HG03575 (cell line): ENCODE data around the gene SLC12A6.
"Not testable (repeated sequence)": the region's sequence is repeated elsewhere in the genome, so short reads cannot be mapped to it uniquely, and the experiment has no call there.

Source experiments
- ATAC-seq: cut with Tn5 transposase; IDR thresholded peaks from one replicate; pipeline ENCODE4 v1.9.1; 2021; ENCODE audit not compliant: unreplicated experiment, insufficient number of reproducible peaks, low FRiP score; ENCODE audit errors: extremely low read depth

The SLC12A6 gene

DNA sequence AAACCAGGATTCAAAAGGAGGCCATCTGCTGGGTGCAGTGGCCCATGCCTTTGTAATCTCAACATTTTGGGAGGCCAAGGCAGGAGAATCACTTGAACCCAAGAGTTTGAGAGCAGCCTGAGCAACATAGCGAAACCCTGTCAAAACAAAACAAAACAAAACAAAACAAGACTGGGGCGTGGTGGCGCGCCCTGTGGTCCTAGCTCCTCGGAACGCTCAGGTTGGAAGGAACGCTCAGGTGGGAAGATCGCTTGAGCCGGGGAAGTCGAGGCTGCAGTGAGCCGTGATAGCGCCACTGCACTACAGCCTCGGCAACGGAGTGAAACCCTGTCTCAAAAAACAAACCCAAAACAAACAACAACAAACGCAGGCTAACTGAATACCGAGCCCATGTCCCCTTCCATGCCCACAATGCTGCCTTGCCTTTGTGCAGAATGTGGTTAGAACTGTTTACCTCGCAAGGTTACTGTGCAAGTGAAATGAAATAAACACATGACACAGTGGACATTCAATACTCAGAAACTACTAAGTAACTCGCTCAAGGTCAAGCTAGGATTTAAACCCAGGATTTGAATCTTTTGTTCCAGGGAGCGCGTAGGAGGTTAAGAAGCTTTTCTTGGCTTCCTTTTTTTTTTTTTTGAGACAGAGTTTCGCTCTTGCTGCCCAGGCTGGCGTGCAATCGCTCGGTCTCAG, 113.5 kb downstream of the SLC12A6 start:
- no peak for ATAC-seq

DNA sequence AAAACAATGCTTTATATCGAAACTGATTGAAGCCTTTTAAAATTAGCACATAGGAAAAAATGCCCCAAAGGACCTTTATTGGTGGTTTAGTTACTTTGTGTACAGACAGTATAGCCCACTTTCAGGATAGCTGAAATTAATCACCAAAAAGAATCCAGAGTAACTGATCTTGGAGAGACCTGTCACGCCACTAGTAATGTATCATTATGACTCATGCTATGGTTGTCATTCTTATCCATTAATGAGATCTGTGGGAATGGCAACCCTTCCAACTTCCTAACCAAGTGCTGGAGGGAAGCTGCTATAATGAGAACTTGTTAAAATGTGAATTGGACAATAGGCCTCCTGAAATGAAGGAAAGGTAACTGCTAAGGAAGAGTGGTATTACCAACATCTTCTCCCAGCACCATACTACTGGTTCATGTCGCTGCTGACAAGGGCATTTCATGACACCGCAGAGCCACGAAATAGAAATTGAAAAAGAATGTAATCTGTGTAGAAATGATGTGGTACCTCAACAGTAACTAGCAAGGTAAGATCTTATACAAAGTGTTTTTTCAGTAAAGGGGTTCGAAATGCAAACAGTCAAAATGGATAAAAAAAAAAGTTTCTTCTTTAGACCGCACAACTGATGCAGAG, 119.9 kb downstream of the SLC12A6 start:
- ATAC-seq: no peak

DNA sequence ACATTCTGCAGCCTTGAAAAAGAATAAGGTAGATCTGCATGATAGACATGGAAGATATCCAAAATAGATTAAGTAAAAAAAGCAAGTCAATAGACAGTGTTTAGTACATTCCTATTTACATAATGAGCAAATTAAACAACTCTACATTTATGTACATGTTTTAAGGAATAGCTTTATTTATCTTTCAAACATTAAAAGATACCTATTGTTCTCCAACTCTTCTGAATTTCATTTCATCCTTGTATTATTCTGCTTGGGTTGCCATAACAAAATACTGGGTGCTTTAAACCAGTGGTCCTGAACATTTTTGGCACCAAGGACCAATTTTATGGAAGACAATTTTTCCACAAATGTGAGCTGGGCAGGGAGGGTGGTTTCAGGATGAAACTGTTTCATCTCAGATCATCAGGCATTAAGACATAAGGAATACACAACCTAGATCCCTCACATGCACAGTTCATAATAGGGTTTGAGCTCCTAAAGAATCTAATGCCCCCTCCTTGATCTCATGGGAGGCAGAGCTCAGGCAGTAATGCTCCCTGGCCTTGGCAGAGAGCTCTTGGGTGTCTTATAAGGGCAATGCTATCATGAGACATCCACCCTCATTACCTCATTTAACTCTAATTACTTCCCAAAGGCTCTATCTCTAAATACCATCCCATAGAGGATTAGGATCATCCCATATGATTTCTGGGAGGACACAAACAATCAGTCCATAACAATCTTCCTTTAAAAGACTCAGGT, 120.9 kb downstream of the SLC12A6 start:
- ATAC-seq: no peak

DNA sequence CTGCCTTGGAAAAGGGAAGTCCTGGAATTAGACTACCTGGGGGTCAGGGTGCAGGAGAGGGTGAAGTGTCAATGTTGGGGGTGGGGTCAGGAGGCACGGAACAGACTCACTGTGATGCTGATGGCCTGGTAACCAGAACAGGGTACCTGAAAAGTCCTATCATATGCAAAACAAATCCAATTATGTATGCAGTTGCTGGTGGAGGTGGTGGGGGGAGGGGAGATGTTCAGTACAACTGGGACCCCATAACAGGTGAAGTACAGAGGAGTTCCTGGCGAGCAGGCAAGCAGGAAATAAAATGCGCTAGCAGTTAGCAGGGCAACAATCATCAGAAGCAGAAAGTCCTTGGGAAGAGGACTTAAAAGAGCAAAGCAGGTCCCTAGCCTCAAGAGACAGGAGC, 123.4 kb downstream of the SLC12A6 start:
- no peak for ATAC-seq

DNA sequence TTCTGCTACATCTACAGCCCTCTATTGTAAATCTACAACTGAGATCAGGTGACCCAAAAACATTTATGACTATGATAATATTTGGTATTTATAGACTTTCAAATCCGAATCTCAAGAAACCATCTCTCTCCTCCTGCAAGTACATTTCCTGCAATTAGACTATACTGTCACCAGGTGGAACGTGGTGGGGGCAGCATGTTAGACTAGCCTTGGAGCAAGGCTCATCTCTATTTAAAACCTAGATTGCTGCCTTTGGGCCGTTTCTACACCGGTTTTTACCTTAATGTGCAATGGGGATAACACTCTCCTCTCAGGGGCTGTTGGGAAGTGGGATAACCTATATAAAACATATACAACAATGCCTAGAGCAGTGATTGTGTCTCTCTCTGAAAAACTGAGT, 123.9 kb downstream of the SLC12A6 start:
- no peak for ATAC-seq

DNA sequence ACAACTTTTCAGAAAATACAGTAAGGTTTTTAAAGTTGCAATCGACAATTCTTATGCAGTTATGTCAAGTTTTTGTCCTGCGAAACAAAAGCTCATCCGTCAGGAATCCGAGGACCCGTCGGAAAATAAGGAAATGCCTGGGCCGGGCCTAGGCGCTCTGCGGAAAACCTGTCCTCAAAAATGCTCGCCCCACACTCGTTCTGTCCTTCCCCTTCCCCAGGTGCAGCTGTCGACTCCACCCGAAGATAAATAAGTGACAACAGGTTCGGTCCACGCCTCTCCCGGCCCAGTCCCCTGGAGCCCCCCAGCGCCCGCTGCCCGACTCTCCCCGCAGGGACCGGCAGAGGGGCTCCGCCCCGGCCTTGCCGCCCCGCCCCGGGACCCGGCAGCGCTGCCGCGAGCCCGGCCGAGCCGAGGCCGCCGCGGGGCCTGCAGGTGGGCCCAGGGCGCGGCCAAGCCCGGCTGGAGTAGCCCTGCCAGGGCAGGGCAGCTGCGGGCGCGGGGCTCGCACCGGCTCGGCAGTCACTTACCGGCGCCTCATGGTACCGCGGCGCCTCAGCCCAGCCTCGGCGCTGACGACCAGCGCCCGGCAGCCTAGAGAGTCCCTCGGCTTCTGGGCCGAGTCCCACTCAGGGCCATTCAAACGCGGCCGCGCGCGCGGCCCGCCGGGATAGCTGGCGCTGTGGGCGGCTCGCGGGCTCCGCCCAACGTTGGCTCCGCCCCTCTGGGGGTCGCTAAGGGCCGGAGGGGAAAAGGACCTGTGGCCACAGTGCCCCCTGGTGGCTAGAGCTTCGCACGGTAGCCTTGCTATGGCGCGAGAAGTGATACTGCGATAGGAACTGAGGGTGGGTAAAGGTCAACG, 127.9 kb downstream of the SLC12A6 start, which contains the start of gene KATNBL1:
Gene KATNBL1 (minus strand): TSS at position 676 of the 862 bp plus-strand sequence. CDS start 46,420 bp downstream, outside the sequence.
- ATAC-seq: peak; percentile 85

DNA sequence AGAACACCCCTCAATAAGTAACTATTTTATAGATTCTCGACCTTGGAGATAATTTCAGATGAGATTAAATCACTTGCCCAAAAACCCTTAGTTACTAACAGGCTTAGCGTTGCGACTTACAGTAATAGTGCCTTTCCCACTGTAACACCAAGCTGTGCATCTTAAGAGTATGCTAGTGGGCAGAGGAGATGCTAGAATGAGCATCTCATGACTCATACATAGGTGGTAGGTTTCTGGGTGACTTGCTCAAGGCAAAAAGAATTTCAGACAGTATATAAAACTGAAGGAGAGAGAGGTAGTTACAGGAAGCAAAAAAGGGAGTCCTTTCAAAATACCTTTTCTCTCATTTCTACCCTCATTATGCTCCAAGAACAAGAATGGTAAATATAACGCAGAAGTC, 131.6 kb downstream of the SLC12A6 start:
- ATAC-seq: no peak

DNA sequence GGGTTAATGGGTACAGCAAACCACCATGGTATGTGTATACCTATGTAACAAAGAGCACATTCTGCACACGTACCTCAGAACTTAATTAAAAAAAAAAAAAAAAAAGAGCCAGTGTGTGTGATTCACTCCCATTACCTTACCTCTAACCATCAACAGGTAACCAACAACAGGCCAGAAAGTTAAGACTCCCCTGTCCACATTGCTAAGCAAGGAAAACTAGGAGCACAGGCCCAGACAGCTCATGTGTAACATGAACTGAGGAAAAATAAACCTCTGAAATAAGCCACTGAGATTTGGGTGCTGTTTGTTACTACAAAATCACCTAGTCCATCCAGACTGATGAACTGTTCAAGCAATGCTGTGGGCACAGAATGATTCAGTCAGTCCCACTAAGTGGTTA, 133.6 kb downstream of the SLC12A6 start:
- no peak for ATAC-seq

DNA sequence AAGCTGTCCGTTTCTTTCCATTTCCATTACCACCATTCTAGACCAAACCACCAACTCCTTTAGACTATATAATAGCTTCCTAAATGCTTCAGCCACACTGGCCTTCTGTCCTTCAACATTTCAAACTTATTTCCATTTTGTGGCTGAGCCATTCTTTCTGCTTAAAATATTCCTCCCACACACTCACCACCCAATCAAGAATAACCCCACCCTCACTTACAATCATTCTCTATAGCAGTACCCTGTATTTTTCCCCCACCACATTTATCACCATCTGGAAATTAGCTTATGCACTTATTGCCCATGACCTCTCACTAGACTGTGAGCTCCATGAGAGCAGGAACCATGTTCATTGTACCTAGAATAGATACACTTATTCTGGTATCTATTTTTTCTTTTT, 134.3 kb downstream of the SLC12A6 start:
- no peak for ATAC-seq

DNA sequence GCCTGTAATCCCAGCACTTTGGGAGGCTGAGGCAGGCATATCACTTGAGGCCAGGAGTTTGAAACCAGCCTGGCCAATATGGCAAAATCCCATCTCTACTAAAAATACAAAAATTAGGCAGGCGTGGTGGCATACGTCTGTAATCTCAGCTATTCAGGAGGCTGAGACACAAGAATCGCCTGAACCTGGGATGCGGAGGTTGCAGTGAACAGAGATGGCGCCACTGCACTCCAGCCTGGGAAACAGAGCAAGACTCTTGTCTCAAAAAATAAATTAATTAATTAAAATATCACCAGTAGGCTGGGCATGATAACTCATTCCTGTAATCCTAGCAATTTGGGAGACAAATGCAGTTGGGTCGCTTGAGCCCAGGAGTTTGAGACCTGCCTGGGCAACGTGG, 144.3 kb downstream of the SLC12A6 start:
- ATAC-seq: not testable (repeated sequence)

DNA sequence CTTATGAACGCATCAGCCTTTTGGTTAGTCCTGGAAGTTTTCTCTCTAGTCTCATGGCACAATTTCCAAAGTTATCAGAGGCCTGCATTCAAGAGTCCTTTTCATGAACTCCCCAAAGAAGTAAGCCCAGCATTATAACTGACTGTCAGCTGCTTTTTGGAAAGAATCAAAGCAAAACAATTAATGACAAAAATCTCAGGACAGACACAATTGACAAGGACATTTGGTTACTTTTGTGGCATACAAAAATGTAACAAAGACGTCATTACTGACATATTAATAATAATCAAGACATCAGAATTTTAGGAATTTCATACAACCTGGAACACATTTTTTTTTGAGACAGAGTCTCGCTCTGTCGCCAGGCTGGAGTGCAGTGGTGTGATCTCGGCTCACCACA, 148.9 kb downstream of the SLC12A6 start:
- ATAC-seq: no peak

DNA sequence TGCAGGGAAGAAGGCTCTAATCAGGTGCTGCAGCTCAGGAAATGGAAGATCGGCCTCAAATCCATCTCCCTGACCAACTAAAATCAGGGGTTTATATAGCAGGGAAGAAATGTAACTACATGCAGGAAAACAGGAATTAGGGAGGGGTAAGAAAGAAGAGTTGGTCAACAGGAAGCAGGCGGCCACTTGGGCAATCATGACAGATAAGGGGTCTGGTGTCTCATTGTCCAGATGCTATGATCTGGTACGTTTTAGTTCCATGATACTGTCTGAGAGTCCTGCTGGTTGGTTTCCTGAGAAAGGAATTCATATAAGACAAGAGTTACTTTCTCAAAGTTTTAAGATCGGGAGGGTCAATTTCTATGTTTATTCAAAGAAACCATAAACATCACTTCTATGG, 151.9 kb downstream of the SLC12A6 start:
- no peak for ATAC-seq

DNA sequence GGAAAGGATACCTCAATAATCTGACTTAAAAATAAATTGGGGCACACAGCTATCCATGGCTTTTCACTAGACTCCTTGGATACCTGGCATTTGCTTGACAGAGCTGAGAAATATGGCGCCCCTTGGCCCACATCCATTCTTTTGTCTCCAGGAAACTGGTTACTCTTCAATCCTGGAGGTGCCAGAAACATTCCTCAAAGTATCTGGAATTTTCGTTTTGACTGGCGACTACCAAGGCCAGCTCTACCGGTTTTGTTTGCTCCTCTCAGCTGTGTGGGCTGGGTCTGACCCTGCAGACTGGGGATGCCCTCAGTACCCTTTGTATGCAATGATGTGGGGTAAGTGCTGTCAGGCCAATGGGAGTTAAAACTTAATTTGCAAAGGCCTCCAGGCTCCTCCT, 154.6 kb downstream of the SLC12A6 start:
- ATAC-seq: no peak
